K562 (cell line): ENCODE data around the gene GPC1. TPM values are rescaled to one million over a fixed set of nuclear protein-coding genes. Genes with fewer than 3 reads are reported as not detected.

Source experiments
- ATAC-seq: fragments of 200-7000 bp; cut with Tn5 transposase; 3 replicates; pipeline ENCODE4 v1.9.1; 2020; ENCODE audit warnings: moderate library complexity
- BruUV-seq: library from RNA; stranded (reverse); fragments of 400-500 nt; replicated peaks from 2 replicates; lab custom pipeline; 2021; lab: Mats Ljungman, UMichigan
- CTCF ChIA-PET: fragments of 300-600 bp; formaldehyde crosslinking; extraction: SDS; loops from one replicate; lab custom pipeline; 2021; ENCODE audit warnings: low intra/inter-chr PET ratio; lab: Yijun Ruan, JAX
- POLR2A ChIA-PET: fragments of 300-600, 350-650 bp; sonication (Branson Sonifier 250); formaldehyde crosslinking; extraction: SDS; loops from one replicate; lab custom pipeline; 2021; ENCODE audit warnings: antibody characterized with exemption, inconsistent platforms; lab: Yijun Ruan, JAX
- DNase-seq, 4 experiments: peaks; one replicate each; pipeline versions ENCODE4 v3.0.0 to v3.0.0-alpha.2; 2011 to 2018; ENCODE audit warnings: low spot score in 3 of 4, mixed read lengths in 3 of 4; ENCODE audit errors: extremely low read depth in 1 of 4
- FAIRE-seq: peaks from 2 replicates; lab custom pipeline; 2011; peaks lifted over from hg19 to GRCh38; lab: Jason Lieb, UNC
- H2AFZ ChIP-seq: 2 replicates; pipeline ENCODE4 v1.6.0; 2011; ENCODE audit warnings: low read depth, low read length, control low read depth, inconsistent platforms
- H3K27ac ChIP-seq: fragments of 200-600 bp; 3 replicates; pipeline ENCODE4 v1.8.0; 2011; ENCODE audit warnings: low read depth, mild to moderate bottlenecking, control low read depth, inconsistent platforms, low read length, moderate library complexity, mixed read lengths; ENCODE audit errors: extremely low read depth
- H3K27me3 ChIP-seq, 2 experiments: fragments of 300-600 bp in 1 of 2; 2 replicates in 1 of 2; 3 replicates in 1 of 2; pipeline versions ENCODE4 v1.6.0 to v1.8.0; 2011; ENCODE audit warnings: inconsistent platforms in 2 of 2, low read length in 2 of 2, mild to moderate bottlenecking in 1 of 2, mixed read lengths in 1 of 2, moderate library complexity in 1 of 2; ENCODE audit not compliant: control insufficient read depth in 2 of 2, insufficient read depth in 2 of 2
- H3K36me3 ChIP-seq: fragments of 300-600 bp; 3 replicates; pipeline ENCODE4 v1.8.0; 2011; ENCODE audit warnings: mild to moderate bottlenecking, low read length, inconsistent platforms; ENCODE audit not compliant: control insufficient read depth, insufficient read depth
- H3K4me1 ChIP-seq, 2 experiments: fragments of 200-600 bp in 1 of 2; replicated peaks in 1 of 2; 2 replicates in 1 of 2; 3 replicates in 1 of 2; pipeline versions ENCODE4 v1.5.1 to v1.8.0; 2011; ENCODE audit warnings: inconsistent platforms in 2 of 2, low read length in 2 of 2, mild to moderate bottlenecking in 1 of 2, mixed read lengths in 1 of 2, moderate library complexity in 1 of 2; ENCODE audit not compliant: control insufficient read depth in 2 of 2, insufficient read depth in 2 of 2
- H3K4me2 ChIP-seq: 2 replicates; pipeline ENCODE4 v1.6.1; 2011; ENCODE audit warnings: low read length, control low read depth, inconsistent platforms, mixed read lengths; ENCODE audit not compliant: insufficient read depth
- H3K4me3 ChIP-seq: fragments of 200-600 bp; sonication (generic), shearing (Covaris generic); 2 replicates; pipeline ENCODE4 v1.5.1; 2016; ENCODE audit warnings: control low read depth, inconsistent platforms
- H3K79me2 ChIP-seq: fragments of 200-600 bp; 3 replicates; pipeline ENCODE4 v1.8.0; 2011; ENCODE audit warnings: low read length, inconsistent platforms; ENCODE audit not compliant: control insufficient read depth, insufficient read depth
- H3K9ac ChIP-seq, 2 experiments: 2 replicates each; pipeline versions ENCODE4 v1.6.0 to v1.6.1; 2011; ENCODE audit warnings: low read depth in 2 of 2, low read length in 2 of 2, control low read depth in 1 of 2, inconsistent platforms in 1 of 2, mild to moderate bottlenecking in 1 of 2, mixed read lengths in 1 of 2; ENCODE audit not compliant: insufficient read depth in 1 of 2
- H3K9me1 ChIP-seq: one replicate; pipeline ENCODE4 v1.6.0; 2011; ENCODE audit warnings: inconsistent platforms, mild to moderate bottlenecking, low read length, moderate library complexity; ENCODE audit not compliant: control insufficient read depth, insufficient read depth
- H3K9me3 ChIP-seq: replicated peaks from 2 replicates; pipeline ENCODE4 v1.5.1; 2011; ENCODE audit warnings: low read depth, low read length, inconsistent platforms; ENCODE audit not compliant: control insufficient read depth, insufficient read depth
- H4K20me1 ChIP-seq: replicated peaks from 2 replicates; pipeline ENCODE4 v1.6.1; 2011; ENCODE audit warnings: low read length, inconsistent platforms, mixed read lengths; ENCODE audit not compliant: control insufficient read depth, insufficient read depth
- CCNT2 ChIP-seq: IDR thresholded peaks from 2 replicates; pipeline ENCODE4 v1.6.1; 2011; ENCODE audit warnings: borderline replicate concordance, low read depth, mild to moderate bottlenecking, moderate library complexity, mixed read lengths, low read length; ENCODE audit not compliant: insufficient read length; ENCODE audit errors: extremely low read depth
- DMBX1 ChIP-seq: fragments of 250-450 bp; sonication (Bioruptor Pico); IDR thresholded peaks from 2 replicates; pipeline ENCODE4 v1.8.0; 2022; ENCODE audit warnings: inconsistent platforms, mild to moderate bottlenecking, moderate library complexity, borderline replicate concordance
- DNMT1 ChIP-seq: fragments of 450-650 bp; IDR thresholded peaks from 2 replicates; pipeline ENCODE4 v1.6.1; 2016; ENCODE audit warnings: antibody characterized with exemption, mild to moderate bottlenecking
- NFRKB ChIP-seq: fragments of 450-650 bp; IDR thresholded peaks from 2 replicates; pipeline ENCODE4 v1.6.1; 2016; ENCODE audit warnings: low read depth
- POLR2G ChIP-seq: fragments of 200-400 bp; formaldehyde crosslinking; IDR thresholded peaks from 2 replicates; pipeline ENCODE4 v1.6.1; 2017; ENCODE audit warnings: low read depth, mild to moderate bottlenecking, antibody characterized with exemption, low read length, moderate library complexity
- RFX1 ChIP-seq: fragments of 450-650 bp; IDR thresholded peaks from 2 replicates; pipeline ENCODE4 v1.6.1; 2016; ENCODE audit warnings: mild to moderate bottlenecking, moderate library complexity
- SMARCC2 ChIP-seq: fragments of 450-650 bp; IDR thresholded peaks from 2 replicates; pipeline ENCODE4 v1.6.1; 2017; ENCODE audit warnings: antibody characterized with exemption, moderate library complexity, mild to moderate bottlenecking, low read depth
- UBTF ChIP-seq, 2 experiments: IDR thresholded peaks; 2 replicates each; pipeline ENCODE4 v1.6.1; 2012; ENCODE audit warnings: improper control_type of control experiment in 2 of 2, low read depth in 2 of 2, low read length in 2 of 2, borderline replicate concordance in 1 of 2
- WGBS: fragments of 100-300 bp; shearing (Covaris generic); methylation state at CpG from one replicate; pipeline ENCODE4 v1.1.6; 2016; ENCODE audit warnings: low coverage, mixed read lengths; ENCODE audit not compliant: insufficient coverage; ENCODE audit errors: missing lambda C conversion rate; 5-methylcytosine and 5-hydroxymethylcytosine counted together
- in situ Hi-C: fragments of 300-500 bp; cut with MboI; formaldehyde crosslinking; loops from 4 replicates; pipeline ENCODE4 v1.15.0; 2018; ENCODE audit warnings: inconsistent platforms, mixed read lengths
- intact Hi-C: fragments of 100-400 bp; cut with micrococcal nuclease; formaldehyde crosslinking; loops from 2 replicates; pipeline ENCODE4 v1.14.2; 2022
- polyA plus RNA-seq, 8 experiments: library from polyadenylated mRNA; depleted of rRNA in 4 of 8; stranded (reverse) in 5 of 8; unstranded in 3 of 8; fragments of >200 nt; fragmentation: Nextera tagmentation in 2 of 8; fragmentation: Illumina TruSeq in 1 of 8; extraction: Ambion mirVana in 2 of 8; extraction: Trizol in 1 of 8; gene quantifications; 2 replicates each; pipeline versions ENCODE4 v1.2.1 to v1.2.3, GENCODE V29; 2011 to 2014; ENCODE audit warnings: inconsistent platforms in 1 of 8, missing spikeins in 1 of 8
- total RNA-seq, 7 experiments: library from RNA; depleted of rRNA in 6 of 7; stranded (reverse); fragments of >200 nt in 6 of 7; fragmentation: Illumina TruSeq in 2 of 7; extraction: Trizol in 2 of 7; gene quantifications; 2 replicates each; pipeline versions ENCODE4 v1.2.1 to v1.2.3, GENCODE V29; 2011 to 2021; ENCODE audit warnings: low replicate concordance in 1 of 7

Gene GPC1
- total and polyA plus RNA-seq, 9 of the 15 experiments (the other 6 are each of a cell fraction or from before 2014, with no cell fraction given), result 0.07 to 0.82 (median 0.14) TPM; not detected in 3

GRCh38 chr2:240462073-240462706 is 26.7 kb downstream of the GPC1 start:
- H3K9me3 ChIP-seq, result no peaks in the 10 kb centered on the region
- H3K4me3 ChIP-seq, result no peak overlapping the region
- H3K4me1 ChIP-seq, result peaks cover 0 to 25% of the 10 kb centered on the region in 2 experiments; a peak in 2 of 5 replicates
- POLR2A ChIA-PET, result no interaction called here
- ATAC-seq, result no peak
- no peak overlapping the region for H2AFZ ChIP-seq
- no peak for FAIRE-seq
- H3K36me3 ChIP-seq, result no peaks in the 10 kb centered on the region
- CTCF ChIA-PET, result no interaction called here
- 41% methylated on average over 28 of the region's 41 CpGs for WGBS
- no peak overlapping the region for H3K9ac ChIP-seq
- no peaks in the 10 kb centered on the region for H3K9me1 ChIP-seq
- no peak for DNase-seq
- in situ Hi-C loops (no loop called here), intact Hi-C loops (no loop called here)
- H3K79me2 ChIP-seq, result no peaks in the 10 kb centered on the region
- H4K20me1 ChIP-seq, result no peaks in the 10 kb centered on the region
- H3K4me2 ChIP-seq, result no peak overlapping the region
- no peak overlapping the region for H3K27ac ChIP-seq
- peaks cover 0 to 16% of the 10 kb centered on the region in 2 experiments; a peak in 3 of 5 replicates for H3K27me3 ChIP-seq
- TF ChIP-seq NFRKB, result no peak
- TF ChIP-seq UBTF (IDR thresholded peaks at IDR 0.05; ENCODE audit: borderline replicate concordance in 1 of 2, low read depth in 2 of 2, low read length in 2 of 2), result no peak
- TF ChIP-seq RFX1, result no peak
- peak; percentile 52; the same call in 1 of the 2 replicates for TF ChIP-seq POLR2G
- TF ChIP-seq DMBX1, result no peak
- TF ChIP-seq DNMT1, result no peak
- TF ChIP-seq CCNT2, result no peak
- no peak for TF ChIP-seq SMARCC2
- BruUV-seq, result no TSS peak
